Motor neuron (in vitro differentiated cells): ENCODE measurements around the gene RRP12. TPM values are rescaled to one million over a fixed set of nuclear protein-coding genes. Genes with fewer than 3 reads are reported as not detected.
A peak's percentile ranks its signal among the peaks of the same experiment; 100 is the strongest.
"Not testable (repeated sequence)": the region's sequence is repeated elsewhere in the genome, so short reads cannot be mapped to it uniquely, and the experiment has no call there.

ENCODE experiments used
- ATAC-seq, 8 experiments: fragments of 200-7000 bp; cut with Tn5 transposase; replicated peaks in 6 of 8; 2 replicates each; pipeline ENCODE4 v1.8.0; 2021; ENCODE audit warnings: mild to moderate bottlenecking in 8 of 8, moderate library complexity in 8 of 8
- H3K27ac ChIP-seq, 2 donors: fragments of 250-450 bp; sonication (Bioruptor Pico); 2 replicates each; pipeline ENCODE4 v1.9.0; 2021; ENCODE audit warnings: antibody characterized with exemption in 2 of 2, mild to moderate bottlenecking in 2 of 2, moderate library complexity in 1 of 2
- H3K4me1 ChIP-seq, 2 donors: fragments of 250-450 bp; sonication (Bioruptor Pico); replicated peaks in 1 of 2; 2 replicates each; pipeline ENCODE4 v1.6.1; 2021; ENCODE audit warnings: antibody characterized with exemption in 2 of 2, mild to moderate bottlenecking in 2 of 2, moderate library complexity in 1 of 2
- H3K4me3 ChIP-seq, 5 donors: fragments of 250-450 bp; sonication (Bioruptor Pico); 2 replicates each; pipeline ENCODE4 v1.9.0; 2021; ENCODE audit warnings: antibody characterized with exemption in 5 of 5, mild to moderate bottlenecking in 5 of 5, moderate library complexity in 4 of 5
- WGBS, 10 experiments: fragments of 450-650 bp; shearing (Covaris generic); methylation state at CpG; one replicate each; pipeline ENCODE4 v1.0.0; 2022; 5-methylcytosine and 5-hydroxymethylcytosine counted together
- in situ Hi-C, 9 experiments: fragments of 400-800 bp; cut with MboI; loops; one replicate each; pipeline ENCODE4 v1.15.0; 2021; ENCODE audit warnings: low sequenced_read_pairs in 9 of 9, low pct_unique_long_range_greater_than_20kb in 2 of 9; ENCODE audit not compliant: unreplicated experiment in 9 of 9
- total RNA-seq, 8 experiments: library from RNA; unstranded; fragments of 300-600 nt; gene quantifications; 2 replicates each; pipeline versions ENCODE4 v1.2.3 to v1.2.4, GENCODE V29; 2022

Gene RRP12
- total RNA-seq, 8 experiments from 2014 or later = 20.8 to 65.6 (median 40.2) TPM

DNA sequence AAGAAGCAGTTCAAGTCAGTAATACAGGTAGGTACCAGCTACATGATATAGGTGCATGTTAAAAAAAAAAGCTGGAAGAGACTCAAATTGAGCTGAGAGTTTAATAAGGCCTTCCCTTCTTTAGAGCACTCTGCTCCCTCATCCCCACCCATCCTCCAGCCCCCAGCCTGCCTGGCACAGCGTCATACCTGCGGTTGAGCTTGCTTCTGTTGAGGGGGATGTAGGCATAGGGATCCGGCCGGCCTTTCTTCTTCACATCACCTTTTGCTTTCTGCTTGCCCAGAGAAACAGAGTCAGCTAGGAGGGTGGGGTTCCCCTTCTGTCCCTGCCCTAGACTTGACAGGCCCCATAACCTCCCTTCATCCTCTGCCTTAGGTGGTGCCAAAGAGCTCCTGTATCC, 42.8 kb downstream of the RRP12 start:
- no peak for ATAC-seq
- no peak overlapping the region for H3K4me3 ChIP-seq
- WGBS, 10 experiments = 80 to 100% (median 100%) methylated on average over 2 to 4 of the region's 4 CpGs; no CpG with 5 or more reads in 3 of the 10 experiments
- in situ Hi-C loops = no loop called here
- H3K4me1 ChIP-seq = no peaks in the 10 kb centered on the region
- no peak overlapping the region for H3K27ac ChIP-seq

DNA sequence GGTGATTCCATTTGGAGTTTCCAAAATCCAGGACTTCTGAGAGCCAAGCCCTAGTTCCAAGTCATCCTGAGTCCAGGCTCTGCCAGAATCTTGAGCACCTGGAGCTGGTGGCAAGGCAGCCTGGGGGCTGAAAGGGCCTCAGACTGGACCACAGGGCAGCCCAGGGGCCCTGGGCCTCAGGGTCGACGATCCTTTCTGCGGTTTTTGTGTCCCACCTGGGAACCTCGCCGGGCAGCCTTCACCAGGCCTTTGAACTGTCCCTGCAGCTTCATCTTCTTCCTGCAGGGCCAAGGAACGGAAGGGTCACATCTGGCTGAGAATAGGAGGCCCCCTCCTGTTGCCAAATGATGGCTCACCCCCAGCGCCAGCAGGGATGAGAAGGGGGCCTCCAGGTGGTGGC, 44.2 kb downstream of the RRP12 start:
- no peaks in the 10 kb centered on the region for H3K4me1 ChIP-seq
- in situ Hi-C loops = no loop called here
- no peak overlapping the region for H3K4me3 ChIP-seq
- 50 to 100% methylated on average over 1 to 2 of the region's 7 CpGs; no CpG with 5 or more reads in 8 of the 10 experiments for WGBS, 10 experiments
- ATAC-seq = no peak
- H3K27ac ChIP-seq = no peak overlapping the region

DNA sequence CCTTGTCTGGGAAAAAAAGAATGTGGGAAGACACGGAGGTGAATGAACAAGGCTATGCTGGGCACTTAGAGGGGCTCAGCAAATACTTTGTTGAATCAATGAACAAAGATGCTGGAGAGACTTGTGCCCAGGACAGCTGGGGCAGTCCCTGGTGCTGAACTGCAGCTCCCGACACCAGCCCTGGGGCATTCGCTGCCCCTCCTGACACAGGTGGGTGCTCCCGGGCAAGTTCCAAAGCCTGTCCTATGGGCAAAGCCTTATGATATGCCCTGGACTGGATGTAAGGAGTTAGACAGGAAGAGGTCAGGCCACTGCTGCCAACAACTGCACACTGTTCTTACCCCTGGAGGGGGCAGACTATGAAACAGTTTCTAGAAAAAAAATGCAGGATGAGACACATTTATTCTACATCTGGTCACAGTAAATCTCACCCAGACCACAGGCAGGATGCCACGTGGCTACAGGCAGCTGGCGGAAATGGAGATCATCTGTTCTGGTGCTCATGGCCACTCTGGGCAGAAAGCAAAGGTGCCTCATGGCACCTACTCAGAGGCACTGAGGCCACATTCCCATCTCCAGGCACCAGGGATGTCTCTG, 44.7 kb downstream of the RRP12 start:
- ATAC-seq = no peak

DNA sequence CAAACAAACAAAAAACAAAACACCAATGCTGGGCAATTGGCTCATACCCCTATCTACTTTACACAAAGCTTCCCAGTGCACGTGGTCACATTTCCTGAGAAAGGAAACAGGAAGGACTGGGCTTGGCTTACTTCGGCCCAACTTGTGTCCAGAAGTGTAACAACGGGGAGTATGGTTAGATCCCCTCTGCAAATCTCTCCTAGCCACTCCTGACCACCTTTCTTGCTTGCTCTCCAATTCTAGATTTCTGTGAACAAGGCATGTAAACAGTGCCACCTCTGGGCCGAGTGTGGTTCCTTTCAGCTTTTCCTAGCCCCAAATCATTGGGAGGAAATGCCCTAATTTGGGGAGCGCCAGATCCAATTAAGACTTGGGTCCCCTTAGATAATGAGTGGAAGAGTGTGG, 45.6 kb downstream of the RRP12 start:
- peak in 3 of 8 experiments; percentile 17 to 46 (median 27) for ATAC-seq
- Histone ChIP-seq H3K4me3 (no peak overlapping the region), H3K4me1 (no peaks in the 10 kb centered on the region), H3K27ac (no peak overlapping the region)
- in situ Hi-C loops = no loop called here
- 10 to 100% (median 83%) methylated on average over 1 to 4 of the region's 5 CpGs; no CpG with 5 or more reads in 3 of the 10 experiments for WGBS, 10 experiments

More for the DNA sequence above, 44.7 kb downstream of the RRP12 start:
- Histone ChIP-seq H3K4me3 (no peak overlapping the region), H3K27ac (no peak overlapping the region), H3K4me1 (no peaks in the 10 kb centered on the region)
- in situ Hi-C loops = no loop called here
- WGBS, 10 experiments = 50 to 100% (median 78%) methylated on average over 1 to 4 of the region's 6 CpGs; no CpG with 5 or more reads in 4 of the 10 experiments

DNA sequence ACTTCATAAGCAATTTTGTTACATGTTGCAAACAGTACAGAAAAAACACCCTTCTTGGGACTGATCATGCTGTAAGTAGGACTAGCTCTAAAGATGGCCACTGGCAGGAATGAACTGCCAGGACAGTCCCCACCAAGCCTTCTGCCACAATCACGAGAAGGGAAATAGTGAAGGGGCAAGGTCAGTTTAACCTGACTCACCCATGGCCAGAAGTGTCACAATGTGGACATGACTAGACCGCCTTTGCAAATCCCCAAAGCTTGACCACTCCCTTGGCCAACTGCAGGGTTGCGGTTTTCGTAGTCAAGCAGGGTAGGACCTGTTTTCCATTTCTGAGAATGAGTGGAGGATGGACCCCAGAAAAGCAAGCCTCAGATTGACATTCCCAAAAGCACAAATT, 47.2 kb downstream of the RRP12 start:
- Histone ChIP-seq H3K27ac (no peak overlapping the region), H3K4me1 (no peaks in the 10 kb centered on the region), H3K4me3 (no peak overlapping the region)
- peak in 2 of 8 experiments; percentile 78 to 82 for ATAC-seq
- 43 to 100% (median 82%) methylated on average over 3 to 4 of the region's 4 CpGs; no CpG with 5 or more reads in 5 of the 10 experiments for WGBS, 10 experiments
- in situ Hi-C loops = no loop called here

DNA sequence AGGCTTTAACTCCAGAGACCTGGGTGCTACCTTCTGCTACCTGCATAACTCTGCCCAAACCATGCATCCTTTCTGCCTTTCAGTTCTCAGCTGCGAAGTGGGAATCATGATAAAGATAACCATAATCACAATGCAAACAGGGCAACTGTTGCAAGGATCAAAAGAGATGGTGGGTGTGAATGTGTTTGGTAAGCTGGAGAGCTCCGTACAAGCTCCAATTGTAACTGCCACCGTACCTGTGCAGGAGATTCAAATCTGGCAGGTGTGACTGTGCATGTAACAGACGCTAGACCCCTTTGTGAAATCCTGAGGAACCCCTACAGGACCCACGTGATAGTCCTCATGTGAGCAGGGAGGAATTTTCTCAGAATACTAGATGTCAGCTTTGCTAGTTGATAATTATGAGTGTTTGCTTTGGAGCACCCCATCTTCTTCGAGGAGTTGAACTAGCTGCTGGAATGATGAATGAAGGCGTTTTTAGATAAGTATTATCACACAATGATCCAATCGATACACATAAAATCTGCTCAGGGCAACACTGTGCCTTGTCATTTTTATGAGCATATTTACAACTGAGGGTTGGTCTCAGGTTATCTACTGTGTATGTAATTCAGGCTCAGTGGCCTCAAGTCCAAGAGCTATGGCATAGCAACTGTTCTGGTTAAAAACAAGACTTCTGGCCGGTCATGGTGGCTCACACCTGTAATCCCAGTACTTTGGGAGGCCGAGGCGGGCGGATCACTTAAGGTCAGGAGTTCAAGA, 51.2 kb downstream of the RRP12 start:
- H3K4me1 ChIP-seq = no peaks in the 10 kb centered on the region
- in situ Hi-C loops = no loop called here
- no peak overlapping the region for H3K4me3 ChIP-seq
- 75 to 100% (median 87%) methylated on average over 1 to 7 of the region's 12 CpGs; no CpG with 5 or more reads in 1 of the 10 experiments for WGBS, 10 experiments
- no peak overlapping the region for H3K27ac ChIP-seq
- ATAC-seq = no peak

DNA sequence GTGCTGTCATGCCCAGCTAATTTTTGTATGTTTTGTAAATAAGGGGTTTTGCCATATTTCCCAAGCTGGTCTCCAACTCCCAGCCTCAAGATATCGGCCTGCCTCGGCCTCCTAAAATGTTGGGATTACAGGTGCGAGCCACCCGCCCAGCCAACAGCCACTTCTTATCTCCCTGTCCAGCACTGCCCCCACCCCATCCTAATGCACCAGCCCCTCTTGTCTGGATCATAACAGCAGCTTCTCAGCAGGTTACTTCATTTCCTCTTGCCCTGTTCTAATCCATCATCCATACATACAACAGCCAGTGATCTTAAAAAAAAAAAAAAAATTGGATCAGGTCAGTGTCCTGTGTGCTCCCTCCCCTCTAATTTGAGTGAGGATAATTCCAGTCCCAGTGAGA, 53.8 kb downstream of the RRP12 start:
- no peak for ATAC-seq
- Histone ChIP-seq H3K27ac (no peak overlapping the region), H3K4me3 (no peak overlapping the region), H3K4me1 (no peaks in the 10 kb centered on the region)
- in situ Hi-C loops = no loop called here
- WGBS, 10 experiments = 90 to 100% methylated on average over 1 to 2 of the region's 4 CpGs; no CpG with 5 or more reads in 8 of the 10 experiments

DNA sequence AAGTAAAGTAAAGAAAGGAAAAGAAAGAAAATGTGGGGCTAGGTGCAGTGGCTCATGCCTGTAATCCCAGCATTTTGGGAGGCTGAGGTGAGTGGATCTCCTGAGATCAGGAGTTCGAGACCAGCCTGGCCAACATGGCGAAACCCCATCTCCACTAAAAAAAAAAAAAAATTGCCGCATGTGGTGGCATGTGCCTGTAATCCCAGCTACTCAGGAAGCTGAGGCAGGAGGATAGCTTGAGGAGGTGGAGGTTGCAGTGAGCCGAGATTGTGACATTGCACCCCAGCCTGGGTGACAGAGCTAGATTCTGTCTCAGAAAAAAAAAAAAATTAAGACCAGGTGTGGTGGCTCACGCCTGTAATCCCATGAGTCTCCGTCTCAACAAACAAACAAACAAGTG, 57.5 kb downstream of the RRP12 start:
- ATAC-seq, H3K4me1 ChIP-seq, in situ Hi-C loops, H3K4me3 ChIP-seq, H3K27ac ChIP-seq: not testable (repeated sequence)
- 65 to 100% (median 88%) methylated on average over 1 to 5 of the region's 6 CpGs for WGBS, 10 experiments

DNA sequence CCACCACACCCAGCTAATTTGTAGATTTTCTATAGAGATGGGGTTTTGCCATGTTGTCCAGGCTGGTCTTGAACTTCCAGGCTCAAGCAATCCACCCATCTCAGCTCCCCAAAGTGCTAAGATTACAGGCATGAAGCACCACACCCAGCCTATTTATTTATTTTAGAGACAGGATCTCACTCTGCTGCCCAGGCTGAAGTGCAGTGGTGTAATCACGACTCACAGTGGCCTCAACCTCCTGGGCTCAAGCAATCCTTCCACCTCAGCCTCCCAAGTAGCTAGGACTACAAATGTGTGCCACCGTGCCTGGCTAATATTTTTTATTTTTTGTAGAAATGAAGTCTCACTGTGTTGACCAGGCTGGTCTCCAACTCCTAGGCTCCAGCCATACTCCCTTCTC, 59.7 kb downstream of the RRP12 start:
- no peak overlapping the region for H3K27ac ChIP-seq
- H3K4me3 ChIP-seq = no peak overlapping the region
- peaks cover 8 to 12% of the 10 kb centered on the region in 2 donors for H3K4me1 ChIP-seq
- in situ Hi-C loops = no loop called here
- 17 to 86% (median 67%) methylated on average over 1 of the region's 2 CpGs; no CpG with 5 or more reads in 5 of the 10 experiments for WGBS, 10 experiments
- no peak for ATAC-seq

DNA sequence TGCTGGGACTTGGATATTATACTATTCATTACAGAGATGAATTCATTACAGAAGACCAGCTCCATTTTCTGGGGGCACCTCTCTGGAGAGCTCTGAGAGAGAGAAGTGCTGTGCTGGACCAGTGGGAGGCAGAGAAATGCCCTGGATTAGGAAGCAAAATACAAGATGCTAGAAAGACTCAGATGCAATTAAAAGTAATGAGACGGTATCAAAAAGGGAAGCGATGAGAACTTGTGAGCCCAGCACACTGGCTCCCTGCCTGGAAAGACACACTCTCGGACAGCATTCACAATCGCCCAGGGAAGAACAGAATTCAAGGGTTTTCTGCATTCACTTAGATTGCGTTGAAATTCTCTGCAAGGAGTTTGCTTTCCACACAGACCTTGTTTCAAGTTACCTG, 63.1 kb downstream of the RRP12 start:
- in situ Hi-C loops = no loop called here
- no peak for ATAC-seq
- 11 to 62% (median 52%) methylated on average over 1 to 5 of the region's 5 CpGs; no CpG with 5 or more reads in 3 of the 10 experiments for WGBS, 10 experiments
- Histone ChIP-seq H3K4me1 (peaks cover 8 to 12% of the 10 kb centered on the region in 2 donors), H3K4me3 (no peak overlapping the region), H3K27ac (no peak overlapping the region)

DNA sequence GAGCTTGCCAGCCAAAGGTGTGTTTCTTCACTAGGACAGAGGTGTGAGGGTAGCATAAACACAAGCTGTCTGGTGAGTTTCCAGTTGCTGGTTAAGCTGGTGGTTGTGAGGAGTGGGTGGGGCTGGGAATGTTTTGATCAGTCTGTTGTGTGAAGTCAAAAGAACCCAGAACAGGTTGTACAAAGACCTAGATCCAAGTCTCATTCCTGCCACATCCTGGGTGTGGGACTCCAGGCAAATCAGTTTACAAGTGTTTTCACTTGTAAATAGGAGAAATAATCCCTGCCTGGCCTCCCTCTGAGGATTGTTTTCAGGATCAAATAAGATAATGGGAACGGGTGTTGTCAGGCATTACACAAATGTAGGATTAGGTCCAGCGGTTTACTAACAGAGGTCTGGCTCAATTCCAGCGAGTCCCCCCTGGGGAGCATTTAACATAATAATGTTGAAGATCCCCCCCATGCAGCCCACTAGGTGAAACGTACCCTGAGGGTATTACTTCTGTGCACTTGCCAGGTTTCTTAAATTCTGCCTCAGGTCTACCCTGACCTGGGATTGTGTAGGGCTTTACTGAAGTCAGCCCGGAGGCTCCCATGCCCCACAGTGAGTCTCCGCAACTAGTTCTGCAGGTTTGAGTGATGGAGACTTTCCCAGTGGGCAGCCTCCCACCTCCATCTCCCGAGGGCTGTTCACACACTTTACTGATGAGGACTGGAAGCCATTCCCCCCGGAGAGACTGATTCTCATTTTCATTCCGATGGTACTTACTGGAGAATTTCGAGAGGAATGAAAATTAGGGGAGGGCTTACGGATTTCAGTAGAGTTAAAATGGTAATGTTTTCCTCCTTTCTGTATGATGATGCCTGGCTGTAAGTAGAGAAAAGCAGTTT, 64.0 kb downstream of the RRP12 start:
- Histone ChIP-seq H3K27ac (no peak overlapping the region), H3K4me3 (peak overlapping the region in 2 of 5 donors; percentile 5 to 6), H3K4me1 (peaks cover 9 to 16% of the 10 kb centered on the region in 2 donors)
- in situ Hi-C loops = no loop called here
- WGBS, 10 experiments = 0 to 21% (median 5%) methylated on average over 2 to 8 of the region's 11 CpGs; no CpG with 5 or more reads in 1 of the 10 experiments
- peak in 2 of 8 experiments; percentile 5 to 9 for ATAC-seq

DNA sequence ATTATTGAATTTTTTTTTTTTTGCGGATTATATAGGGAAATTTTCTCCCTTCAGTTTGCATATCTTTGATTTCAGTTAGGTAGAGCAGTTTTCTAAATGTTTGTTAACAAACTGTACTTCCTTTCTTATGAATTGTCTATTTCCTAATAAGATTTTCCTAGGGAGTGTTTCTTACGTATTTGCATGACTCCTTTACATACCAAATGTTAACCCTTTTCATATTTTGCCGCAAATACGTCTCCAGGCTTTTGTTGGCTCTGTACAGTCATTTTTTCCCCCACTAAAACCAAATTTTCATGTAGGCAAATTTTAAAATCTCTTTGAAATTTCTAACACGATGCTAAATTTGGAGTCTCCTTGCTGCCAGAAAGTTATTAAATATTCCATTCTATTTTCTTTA, 64.7 kb downstream of the RRP12 start:
- H3K4me3 ChIP-seq = no peak overlapping the region
- 0 to 65% (median 33%) methylated on average over 1 to 5 of the region's 5 CpGs for WGBS, 10 experiments
- peaks cover 17 to 22% of the 10 kb centered on the region in 2 donors for H3K4me1 ChIP-seq
- H3K27ac ChIP-seq = no peak overlapping the region
- in situ Hi-C loops = no loop called here
- ATAC-seq = no peak

DNA sequence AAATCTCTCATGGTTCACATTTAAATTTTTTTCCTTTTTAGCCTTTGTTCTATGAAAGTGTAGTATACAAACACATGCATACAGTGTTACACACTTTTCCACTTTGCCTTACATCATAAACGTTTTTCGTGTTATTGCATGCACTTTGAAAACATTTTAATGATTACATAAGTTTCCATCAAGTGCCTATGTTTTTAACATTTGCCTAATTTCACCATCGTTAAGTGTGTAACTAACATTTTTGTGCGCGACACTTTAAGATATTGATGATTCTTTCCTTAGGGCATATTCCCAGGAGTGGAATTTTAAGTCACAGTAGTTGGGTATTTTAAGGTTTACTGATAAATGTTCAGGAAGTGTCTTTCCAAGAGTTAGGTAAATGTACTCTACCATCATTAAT, 65.1 kb downstream of the RRP12 start:
- no peak overlapping the region for H3K27ac ChIP-seq
- H3K4me1 ChIP-seq = peaks cover 21 to 22% of the 10 kb centered on the region in 2 donors
- ATAC-seq = no peak
- in situ Hi-C loops = no loop called here
- H3K4me3 ChIP-seq = no peak overlapping the region
- WGBS, 10 experiments = 10 to 90% (median 62%) methylated on average over 2 to 5 of the region's 5 CpGs; no CpG with 5 or more reads in 1 of the 10 experiments
